WTC11 (cell line): ENCODE results near the gene FILIP1L.

Source experiments
- AFF4 ChIP-seq: sonication (generic); formaldehyde crosslinking; IDR thresholded peaks from 2 replicates; pipeline ENCODE4 v1.8.1; 2023; ENCODE audit warnings: mild to moderate bottlenecking, missing genetic modification reagents, borderline replicate concordance
- FOXK1 ChIP-seq: sonication (generic); formaldehyde crosslinking; IDR thresholded peaks from 2 replicates; pipeline ENCODE4 v1.8.0; 2022; ENCODE audit warnings: mild to moderate bottlenecking, moderate library complexity, missing genetic modification reagents
- JUN ChIP-seq: sonication (generic); formaldehyde crosslinking; IDR thresholded peaks from 2 replicates; pipeline ENCODE4 v1.8.0; 2023; ENCODE audit warnings: mild to moderate bottlenecking, missing genetic modification reagents
- MXD4 ChIP-seq: fragments of 250-450 bp; sonication (Bioruptor Pico); IDR thresholded peaks from 2 replicates; pipeline ENCODE4 v1.8.0; 2021; ENCODE audit warnings: mild to moderate bottlenecking, moderate library complexity, borderline replicate concordance
- SMAD3 ChIP-seq: sonication (generic); formaldehyde crosslinking; IDR thresholded peaks from 2 replicates; pipeline ENCODE4 v1.8.0; 2022; ENCODE audit warnings: missing genetic modification reagents, mild to moderate bottlenecking, borderline replicate concordance
- SP1 ChIP-seq: sonication (generic); formaldehyde crosslinking; conservative IDR thresholded peaks from 2 replicates; pipeline ENCODE4 v1.8.1; 2022; ENCODE audit warnings: missing genetic modification reagents
- TEAD4 ChIP-seq: sonication (generic); formaldehyde crosslinking; IDR thresholded peaks from 2 replicates; pipeline ENCODE4 v1.8.0; 2022; ENCODE audit warnings: mild to moderate bottlenecking, missing genetic modification reagents
- ZBTB43 ChIP-seq: sonication (generic); formaldehyde crosslinking; IDR thresholded peaks from 2 replicates; pipeline ENCODE4 v1.8.1; 2023; ENCODE audit warnings: mild to moderate bottlenecking, missing genetic modification reagents
- ZNF138 ChIP-seq: sonication (generic); formaldehyde crosslinking; conservative IDR thresholded peaks from 2 replicates; pipeline ENCODE4 v1.8.1; 2022; ENCODE audit warnings: mild to moderate bottlenecking, moderate library complexity, missing genetic modification reagents
- ZNF416 ChIP-seq: fragments of 250-450 bp; sonication (Bioruptor Pico); IDR thresholded peaks from 2 replicates; pipeline ENCODE4 v1.9.0; 2021; ENCODE audit warnings: mild to moderate bottlenecking, inconsistent platforms
- TF ChIP-seq, protein P1 (sequence below): fragments of 200-600 bp; IDR thresholded peaks from 2 replicates; pipeline ENCODE4 v1.8.0; 2022; ENCODE audit warnings: antibody characterized with exemption
- TF ChIP-seq, protein P2 (sequence below): sonication (generic); formaldehyde crosslinking; IDR thresholded peaks from 2 replicates; pipeline ENCODE4 v1.8.1; 2023; ENCODE audit warnings: mild to moderate bottlenecking, missing genetic modification reagents, moderate library complexity
- TF ChIP-seq, protein P3 (sequence below): sonication (generic); formaldehyde crosslinking; IDR thresholded peaks from 2 replicates; pipeline ENCODE4 v1.8.0; 2022; ENCODE audit warnings: missing genetic modification reagents

GRCh38 chr3:99910752-99911290 is 203.5 kb downstream of the FILIP1L start:
- TF ChIP-seq ZNF138 (CRISPR knock-in tag) = no peak
- TF ChIP-seq, protein P1, sequence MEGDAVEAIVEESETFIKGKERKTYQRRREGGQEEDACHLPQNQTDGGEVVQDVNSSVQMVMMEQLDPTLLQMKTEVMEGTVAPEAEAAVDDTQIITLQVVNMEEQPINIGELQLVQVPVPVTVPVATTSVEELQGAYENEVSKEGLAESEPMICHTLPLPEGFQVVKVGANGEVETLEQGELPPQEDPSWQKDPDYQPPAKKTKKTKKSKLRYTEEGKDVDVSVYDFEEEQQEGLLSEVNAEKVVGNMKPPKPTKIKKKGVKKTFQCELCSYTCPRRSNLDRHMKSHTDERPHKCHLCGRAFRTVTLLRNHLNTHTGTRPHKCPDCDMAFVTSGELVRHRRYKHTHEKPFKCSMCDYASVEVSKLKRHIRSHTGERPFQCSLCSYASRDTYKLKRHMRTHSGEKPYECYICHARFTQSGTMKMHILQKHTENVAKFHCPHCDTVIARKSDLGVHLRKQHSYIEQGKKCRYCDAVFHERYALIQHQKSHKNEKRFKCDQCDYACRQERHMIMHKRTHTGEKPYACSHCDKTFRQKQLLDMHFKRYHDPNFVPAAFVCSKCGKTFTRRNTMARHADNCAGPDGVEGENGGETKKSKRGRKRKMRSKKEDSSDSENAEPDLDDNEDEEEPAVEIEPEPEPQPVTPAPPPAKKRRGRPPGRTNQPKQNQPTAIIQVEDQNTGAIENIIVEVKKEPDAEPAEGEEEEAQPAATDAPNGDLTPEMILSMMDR = no peak
- TF ChIP-seq, protein P2, sequence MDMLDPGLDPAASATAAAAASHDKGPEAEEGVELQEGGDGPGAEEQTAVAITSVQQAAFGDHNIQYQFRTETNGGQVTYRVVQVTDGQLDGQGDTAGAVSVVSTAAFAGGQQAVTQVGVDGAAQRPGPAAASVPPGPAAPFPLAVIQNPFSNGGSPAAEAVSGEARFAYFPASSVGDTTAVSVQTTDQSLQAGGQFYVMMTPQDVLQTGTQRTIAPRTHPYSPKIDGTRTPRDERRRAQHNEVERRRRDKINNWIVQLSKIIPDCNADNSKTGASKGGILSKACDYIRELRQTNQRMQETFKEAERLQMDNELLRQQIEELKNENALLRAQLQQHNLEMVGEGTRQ (CRISPR knock-in tag) = no peak
- TF ChIP-seq, protein P3, sequence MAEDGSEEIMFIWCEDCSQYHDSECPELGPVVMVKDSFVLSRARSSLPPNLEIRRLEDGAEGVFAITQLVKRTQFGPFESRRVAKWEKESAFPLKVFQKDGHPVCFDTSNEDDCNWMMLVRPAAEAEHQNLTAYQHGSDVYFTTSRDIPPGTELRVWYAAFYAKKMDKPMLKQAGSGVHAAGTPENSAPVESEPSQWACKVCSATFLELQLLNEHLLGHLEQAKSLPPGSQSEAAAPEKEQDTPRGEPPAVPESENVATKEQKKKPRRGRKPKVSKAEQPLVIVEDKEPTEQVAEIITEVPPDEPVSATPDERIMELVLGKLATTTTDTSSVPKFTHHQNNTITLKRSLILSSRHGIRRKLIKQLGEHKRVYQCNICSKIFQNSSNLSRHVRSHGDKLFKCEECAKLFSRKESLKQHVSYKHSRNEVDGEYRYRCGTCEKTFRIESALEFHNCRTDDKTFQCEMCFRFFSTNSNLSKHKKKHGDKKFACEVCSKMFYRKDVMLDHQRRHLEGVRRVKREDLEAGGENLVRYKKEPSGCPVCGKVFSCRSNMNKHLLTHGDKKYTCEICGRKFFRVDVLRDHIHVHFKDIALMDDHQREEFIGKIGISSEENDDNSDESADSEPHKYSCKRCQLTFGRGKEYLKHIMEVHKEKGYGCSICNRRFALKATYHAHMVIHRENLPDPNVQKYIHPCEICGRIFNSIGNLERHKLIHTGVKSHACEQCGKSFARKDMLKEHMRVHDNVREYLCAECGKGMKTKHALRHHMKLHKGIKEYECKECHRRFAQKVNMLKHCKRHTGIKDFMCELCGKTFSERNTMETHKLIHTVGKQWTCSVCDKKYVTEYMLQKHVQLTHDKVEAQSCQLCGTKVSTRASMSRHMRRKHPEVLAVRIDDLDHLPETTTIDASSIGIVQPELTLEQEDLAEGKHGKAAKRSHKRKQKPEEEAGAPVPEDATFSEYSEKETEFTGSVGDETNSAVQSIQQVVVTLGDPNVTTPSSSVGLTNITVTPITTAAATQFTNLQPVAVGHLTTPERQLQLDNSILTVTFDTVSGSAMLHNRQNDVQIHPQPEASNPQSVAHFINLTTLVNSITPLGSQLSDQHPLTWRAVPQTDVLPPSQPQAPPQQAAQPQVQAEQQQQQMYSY (CRISPR knock-in tag) = no peak
- TF ChIP-seq SMAD3 (CRISPR knock-in tag) = no peak
- TF ChIP-seq MXD4 (CRISPR knock-in tag) = no peak
- no peak for TF ChIP-seq ZBTB43 (CRISPR knock-in tag)
- no peak for TF ChIP-seq FOXK1
- TF ChIP-seq TEAD4 (CRISPR knock-in tag) = no peak
- no peak for TF ChIP-seq JUN (CRISPR knock-in tag)
- no peak for TF ChIP-seq AFF4 (CRISPR knock-in tag)
- TF ChIP-seq SP1 (CRISPR knock-in tag) = no peak
- no peak for TF ChIP-seq ZNF416 (CRISPR knock-in tag)
